Activated CD4-positive, alpha-beta memory T cell treated with anti-CD3 and anti-CD28 coated beads for 36 hours (primary cell): ENCODE measurements around the gene ARHGEF17. TPM values are rescaled to one million over a fixed set of nuclear protein-coding genes. Genes with fewer than 3 reads are reported as not detected.
"Not testable (repeated sequence)": the region's sequence is repeated elsewhere in the genome, so short reads cannot be mapped to it uniquely, and the experiment has no call there.

ENCODE experiments used
- CTCF ChIA-PET: fragments of 350-600 bp; sonication (Branson Sonifier 250); formaldehyde crosslinking; loops from one replicate; lab custom pipeline; 2021; ENCODE audit warnings: antibody characterized with exemption, inconsistent platforms; lab: Charles Lee
- POLR2A ChIA-PET: fragments of 350-600 bp; sonication (Branson Sonifier 250); formaldehyde crosslinking; loops from one replicate; lab custom pipeline; 2021; ENCODE audit warnings: antibody characterized with exemption; lab: Charles Lee
- DNase-seq: peaks from one replicate; pipeline ENCODE4 v3.0.0-alpha.2; 2020
- H3K27ac Mint-ChIP-seq: one replicate; pipeline ENCODE4 v1.8.0; 2021; ENCODE audit warnings: mixed read lengths
- H3K27me3 Mint-ChIP-seq: one replicate; pipeline ENCODE4 v1.8.0; 2021; ENCODE audit warnings: mixed read lengths
- H3K36me3 Mint-ChIP-seq: one replicate; pipeline ENCODE4 v1.8.0; 2021; ENCODE audit warnings: mixed read lengths
- H3K4me1 Mint-ChIP-seq: one replicate; pipeline ENCODE4 v1.8.0; 2021; ENCODE audit warnings: low read depth, mixed read lengths
- H3K4me3 Mint-ChIP-seq: one replicate; pipeline ENCODE4 v1.8.0; 2021; ENCODE audit warnings: mild to moderate bottlenecking, mixed read lengths
- H3K9me3 Mint-ChIP-seq: one replicate; pipeline ENCODE4 v1.8.0; 2021; ENCODE audit warnings: mixed read lengths
- intact Hi-C: fragments of 100-400 bp; cut with micrococcal nuclease; formaldehyde crosslinking; loops from one replicate; pipeline ENCODE4 v1.15.1; 2023
- total RNA-seq, 2 experiments: library from RNA; stranded (reverse); gene quantifications; one replicate each; pipeline ENCODE4 v1.2.3, GENCODE V29; 2021

Gene ARHGEF17
- total RNA-seq, 2 experiments from 2014 or later, result 0.07 TPM; not detected in 1

- no peak for DNase-seq
- Mint-ChIP-seq H3K27me3 (peaks cover 13% of the 10 kb centered on the region), H3K9me3 (no peaks in the 10 kb centered on the region), H3K4me1 (no peaks in the 10 kb centered on the region), H3K36me3 (no peaks in the 10 kb centered on the region), H3K4me3 (no peak overlapping the region), H3K27ac (no peak overlapping the region)
- ChIA-PET CTCF (interaction anchor here (0.6 to 1.1 kb wide), 3 partner anchors 27 to 498 kb away, joined by 3 read pairs; no protein-coding TSS in a partner anchor), POLR2A (interaction anchor here (0.6 kb wide), 1 partner anchor 75 kb away, joined by 4 read pairs; no protein-coding TSS in a partner anchor)
- intact Hi-C loops, result no loop called here
These were observed 40.1 kb upstream of the ARHGEF17 start for GRCh38 chr11:73267906-73268540.

GRCh38 chr11:73268671-73269271 is 39.3 kb upstream of the ARHGEF17 start:
- ChIA-PET POLR2A (interaction anchor here (0.6 kb wide), 1 partner anchor 75 kb away, joined by 4 read pairs; no protein-coding TSS in a partner anchor), CTCF (no interaction called here)
- H3K9me3 Mint-ChIP-seq, result no peaks in the 10 kb centered on the region
- DNase-seq, result peak; percentile 3
- H3K27me3 Mint-ChIP-seq, result peaks cover 9% of the 10 kb centered on the region
- no peak overlapping the region for H3K27ac Mint-ChIP-seq
- H3K36me3 Mint-ChIP-seq, result no peaks in the 10 kb centered on the region
- H3K4me1 Mint-ChIP-seq, result no peaks in the 10 kb centered on the region
- intact Hi-C loops, result no loop called here
- H3K4me3 Mint-ChIP-seq, result no peak overlapping the region

- CTCF ChIA-PET, result no interaction called here
- H3K36me3 Mint-ChIP-seq, result no peaks in the 10 kb centered on the region
- intact Hi-C loops, result no loop called here
- H3K27me3 Mint-ChIP-seq, result peaks cover 8% of the 10 kb centered on the region
- no peak overlapping the region for H3K27ac Mint-ChIP-seq
- H3K4me1 Mint-ChIP-seq, result no peaks in the 10 kb centered on the region
- H3K9me3 Mint-ChIP-seq, result no peaks in the 10 kb centered on the region
- no peak overlapping the region for H3K4me3 Mint-ChIP-seq
- peak; percentile 7 for DNase-seq
- POLR2A ChIA-PET, result no interaction called here
These were observed 38.5 kb upstream of the ARHGEF17 start for GRCh38 chr11:73269459-73270015.

- ChIA-PET CTCF (no interaction called here), POLR2A (no interaction called here)
- Mint-ChIP-seq H3K27me3 (peaks cover under 1% of the 10 kb centered on the region), H3K27ac (no peak overlapping the region), H3K36me3 (no peaks in the 10 kb centered on the region), H3K4me3 (no peak overlapping the region), H3K4me1 (no peaks in the 10 kb centered on the region), H3K9me3 (no peaks in the 10 kb centered on the region)
- peak; percentile 3 for DNase-seq
- intact Hi-C loops, result no loop called here
These were observed 37.8 kb upstream of the ARHGEF17 start for GRCh38 chr11:73270016-73270854.

GRCh38 chr11:73270855-73271477 is 37.1 kb upstream of the ARHGEF17 start:
- POLR2A ChIA-PET, result no interaction called here
- no peaks in the 10 kb centered on the region for H3K27me3 Mint-ChIP-seq
- H3K9me3 Mint-ChIP-seq, result no peaks in the 10 kb centered on the region
- H3K27ac Mint-ChIP-seq, result no peak overlapping the region
- CTCF ChIA-PET, result no interaction called here
- no peaks in the 10 kb centered on the region for H3K36me3 Mint-ChIP-seq
- intact Hi-C loops, result no loop called here
- no peak overlapping the region for H3K4me3 Mint-ChIP-seq
- H3K4me1 Mint-ChIP-seq, result no peaks in the 10 kb centered on the region
- peak; percentile 5 for DNase-seq

GRCh38 chr11:73271478-73271865 is 36.6 kb upstream of the ARHGEF17 start:
- H3K36me3 Mint-ChIP-seq, POLR2A ChIA-PET, CTCF ChIA-PET, H3K9me3 Mint-ChIP-seq, H3K27ac Mint-ChIP-seq, H3K27me3 Mint-ChIP-seq, H3K4me1 Mint-ChIP-seq, H3K4me3 Mint-ChIP-seq, intact Hi-C loops: not testable (repeated sequence)
- DNase-seq, result peak; percentile 6

GRCh38 chr11:73271936-73272679 is 36.0 kb upstream of the ARHGEF17 start, which contains the start of gene P2RY6:
P2RY6 (plus strand) TSS chr11:73272338; CDS start chr11:73296519, 24,181 bp downstream.
- Mint-ChIP-seq H3K27ac (no peak within 1 kb of the TSS), H3K4me1 (no peaks in the 10 kb centered on the region), H3K9me3 (no peaks in the 10 kb centered on the region), H3K36me3 (no peaks in the 10 kb centered on the region), H3K27me3 (no peaks in the 10 kb centered on the region), H3K4me3 (no peak within 1 kb of the TSS)
- intact Hi-C loops, result no loop called here
- peak; percentile 7 for DNase-seq
- CTCF ChIA-PET, result no interaction called here
- POLR2A ChIA-PET, result no interaction called here

- H3K36me3 Mint-ChIP-seq, result no peaks in the 10 kb centered on the region
- intact Hi-C loops, result no loop called here
- no peaks in the 10 kb centered on the region for H3K9me3 Mint-ChIP-seq
- DNase-seq, result no peak
- H3K4me3 Mint-ChIP-seq, result no peak overlapping the region
- CTCF ChIA-PET, result no interaction called here
- POLR2A ChIA-PET, result no interaction called here
- H3K4me1 Mint-ChIP-seq, result no peaks in the 10 kb centered on the region
- no peak overlapping the region for H3K27ac Mint-ChIP-seq
- H3K27me3 Mint-ChIP-seq, result no peaks in the 10 kb centered on the region
These were observed 35.4 kb upstream of the ARHGEF17 start for GRCh38 chr11:73272680-73273038.

GRCh38 chr11:73273222-73273895 is 34.7 kb upstream of the ARHGEF17 start:
- no peaks in the 10 kb centered on the region for H3K36me3 Mint-ChIP-seq
- intact Hi-C loops, result no loop called here
- H3K9me3 Mint-ChIP-seq, result no peaks in the 10 kb centered on the region
- ChIA-PET POLR2A (no interaction called here), CTCF (no interaction called here)
- no peak overlapping the region for H3K27ac Mint-ChIP-seq
- no peaks in the 10 kb centered on the region for H3K27me3 Mint-ChIP-seq
- DNase-seq, result no peak
- no peak overlapping the region for H3K4me3 Mint-ChIP-seq
- H3K4me1 Mint-ChIP-seq, result no peaks in the 10 kb centered on the region

- intact Hi-C loops, DNase-seq, H3K36me3 Mint-ChIP-seq, H3K4me1 Mint-ChIP-seq, H3K27me3 Mint-ChIP-seq, H3K9me3 Mint-ChIP-seq, H3K4me3 Mint-ChIP-seq, H3K27ac Mint-ChIP-seq, POLR2A ChIA-PET: not testable (repeated sequence)
- CTCF ChIA-PET, result interaction anchor here (0.6 to 1.2 kb wide), 2 partner anchors 32 to 402 kb away, joined by 3 read pairs; no protein-coding TSS in a partner anchor
These were observed 33.9 kb upstream of the ARHGEF17 start for GRCh38 chr11:73274191-73274590.
